ENCODE data around the gene CAPNS1. TPM values are rescaled to one million over a fixed set of nuclear protein-coding genes. Genes with fewer than 3 reads are reported as not detected.

Gene CAPNS1
- polyA plus RNA-seq, 4 donors, result 600 to 1,094 (median 775) TPM

GRCh38 chr19:36196249-36196648, 56.4 kb downstream of the CAPNS1 start:
- Histone ChIP-seq H3K4me1 (ENCODE audit: control insufficient read depth in 3 of 3, insufficient read depth in 2 of 3, low read depth in 1 of 3, low read length in 2 of 3) (no peaks in the 10 kb centered on the region), H3K27me3 (ENCODE audit: control insufficient read depth in 3 of 3, insufficient read depth in 3 of 3, low read length in 3 of 3) (no peaks in the 10 kb centered on the region), H3K4me3 (ENCODE audit: low read depth in 1 of 3, low read length in 3 of 3) (no peak overlapping the region), H3K9me3 (ENCODE audit: control insufficient read depth in 2 of 2, insufficient read depth in 1 of 2, low read depth in 1 of 2, low read length in 1 of 2) (no peaks in the 10 kb centered on the region), H3K36me3 (ENCODE audit: control insufficient read depth in 3 of 3, insufficient read depth in 2 of 3, low read depth in 1 of 3, low read length in 3 of 3) (peaks cover 2 to 17% (median 9%) of the 10 kb centered on the region in 3 donors), H3K27ac (ENCODE audit: low read depth in 1 of 3, low read length in 2 of 3) (no peak overlapping the region)
- DNase-seq, result no peak
- no peak for FAIRE-seq
- 88 to 95% (median 95%) methylated on average over 2 of the region's 2 CpGs for WGBS, 3 donors

- Histone ChIP-seq H3K4me3 (ENCODE audit: low read depth in 1 of 3, low read length in 3 of 3) (no peak overlapping the region), H3K27ac (ENCODE audit: low read depth in 1 of 3, low read length in 2 of 3) (no peak overlapping the region), H3K4me1 (ENCODE audit: control insufficient read depth in 3 of 3, insufficient read depth in 2 of 3, low read depth in 1 of 3, low read length in 2 of 3) (no peaks in the 10 kb centered on the region), H3K27me3 (ENCODE audit: control insufficient read depth in 3 of 3, insufficient read depth in 3 of 3, low read length in 3 of 3) (no peaks in the 10 kb centered on the region), H3K9me3 (ENCODE audit: control insufficient read depth in 2 of 2, insufficient read depth in 1 of 2, low read depth in 1 of 2, low read length in 1 of 2) (no peaks in the 10 kb centered on the region), H3K36me3 (ENCODE audit: control insufficient read depth in 3 of 3, insufficient read depth in 2 of 3, low read depth in 1 of 3, low read length in 3 of 3) (peaks cover 4 to 23% (median 7%) of the 10 kb centered on the region in 3 donors)
- FAIRE-seq (no peak), DNase-seq (no peak)
- WGBS, 3 donors, result 84 to 94% (median 92%) methylated on average over 2 of the region's 2 CpGs
Observed at GRCh38 chr19:36198119-36198518, 58.3 kb downstream of the CAPNS1 start.

Other genes starting within 250 kb of the CAPNS1 start
- 1 to 10 TPM; 5.1 to 7.6 (median 6.4) TPM for gene NFKBID, start 239.5 kb upstream of the CAPNS1 start, polyA plus RNA-seq
- 10 to 100 TPM in 2 of 4 donors, 1 to 10 TPM in 2; 2.7 to 17.6 (median 11.0) TPM for gene HCST, start 237.5 kb upstream of the CAPNS1 start, polyA plus RNA-seq
- 100 to 1,000 TPM in 1 of 4 donors, 10 to 100 TPM in 3; 15.9 to 128 (median 63.8) TPM for gene TYROBP, start 231.8 kb upstream of the CAPNS1 start, polyA plus RNA-seq
- 10 to 100 TPM in 2 of 4 donors, 1 to 10 TPM in 2; 3.5 to 11.7 (median 8.7) TPM for gene LRFN3, start 203.7 kb upstream of the CAPNS1 start, polyA plus RNA-seq
- gene SDHAF1, start 144.9 kb upstream of the CAPNS1 start, polyA plus RNA-seq, result 10 to 100 TPM; 27.8 to 58.4 (median 36.4) TPM
- gene SYNE4, start 131.3 kb upstream of the CAPNS1 start, polyA plus RNA-seq, result 10 to 100 TPM in 1 of 4 donors, 1 to 10 TPM in 3; 3.0 to 16.0 (median 3.7) TPM
- gene ALKBH6, start 125.9 kb upstream of the CAPNS1 start, polyA plus RNA-seq, result 10 to 100 TPM; 14.3 to 19.7 (median 15.6) TPM
- gene CLIP3, start 107.2 kb upstream of the CAPNS1 start, polyA plus RNA-seq, result 1 to 10 TPM in 3 of 4 donors, under 1 TPM in 1; 0.45 to 7.5 (median 4.6) TPM
- gene THAP8, start 85.8 kb upstream of the CAPNS1 start, polyA plus RNA-seq, result 1 to 10 TPM; 5.3 to 8.9 (median 6.6) TPM
- gene WDR62, start 85.2 kb upstream of the CAPNS1 start, polyA plus RNA-seq, result 1 to 10 TPM in 2 of 4 donors, under 1 TPM in 2; 0.22 to 5.0 (median 1.4) TPM
- not detected for gene OVOL3, start 28.9 kb upstream of the CAPNS1 start, polyA plus RNA-seq
- gene POLR2I, start 25.2 kb upstream of the CAPNS1 start, polyA plus RNA-seq, result 10 to 100 TPM; 46.5 to 77.5 (median 66.5) TPM
- 100 to 1,000 TPM in 3 of 4 donors, 10 to 100 TPM in 1; 75.0 to 133 (median 113) TPM for gene TBCB, start 24.6 kb upstream of the CAPNS1 start, polyA plus RNA-seq
- gene COX7A1, start 12.4 kb downstream of the CAPNS1 start, polyA plus RNA-seq, result 10 to 100 TPM in 2 of 4 donors, 1 to 10 TPM in 2; 1.3 to 26.2 (median 9.9) TPM
- gene ZNF565, start 74.6 kb downstream of the CAPNS1 start, polyA plus RNA-seq, result 1 to 10 TPM; 1.6 to 4.8 (median 2.8) TPM
- gene ZNF146, start 75.0 kb downstream of the CAPNS1 start, polyA plus RNA-seq, result 10 to 100 TPM; 18.4 to 71.6 (median 25.7) TPM
- 1 to 10 TPM; 1.1 to 8.5 (median 1.6) TPM for gene ZFP14, start 239.1 kb downstream of the CAPNS1 start, polyA plus RNA-seq